HCT116 (cell line): Measurements from ENCODE around the gene SEPHS1.
"Not testable (repeated sequence)": the region's sequence is repeated elsewhere in the genome, so short reads cannot be mapped to it uniquely, and the experiment has no call there.

Experiments used
- CTCF ChIP-seq, 3 experiments: fragments of 200-600 bp in 1 of 3; sonication (generic) in 1 of 3; IDR thresholded peaks in 2 of 3; conservative IDR thresholded peaks in 1 of 3; 2 replicates each; pipeline ENCODE4 v1.5.1; 2012 to 2017; ENCODE audit warnings: low read depth in 2 of 3, low read length in 2 of 3, antibody characterized with exemption in 1 of 3, borderline replicate concordance in 1 of 3, control low read depth in 1 of 3, mild to moderate bottlenecking in 1 of 3, mixed read lengths in 1 of 3, mixed run types in 1 of 3, moderate library complexity in 1 of 3; ENCODE audit not compliant: insufficient read depth in 1 of 3
- ELF1 ChIP-seq: IDR thresholded peaks from 2 replicates; pipeline ENCODE4 v1.6.1; 2012; ENCODE audit warnings: low read depth, borderline replicate concordance
- EZH2 ChIP-seq: fragments of 200-600 bp; sonication (generic); IDR thresholded peaks from 2 replicates; pipeline ENCODE4 v1.6.1; 2017; ENCODE audit warnings: antibody characterized with exemption, mixed run types
- MAX ChIP-seq: IDR thresholded peaks from 2 replicates; pipeline ENCODE4 v1.6.1; 2012
- TCF7L2 ChIP-seq: IDR thresholded peaks from 2 replicates; pipeline ENCODE4 v1.7.0; 2011; ENCODE audit warnings: borderline replicate concordance, inconsistent platforms; ENCODE audit not compliant: insufficient read depth, insufficient read length; ENCODE audit errors: extremely low read depth
- YY1 ChIP-seq: IDR thresholded peaks from 2 replicates; pipeline ENCODE4 v1.6.1; 2011; ENCODE audit warnings: low read length, low read depth, moderate library complexity, mild to moderate bottlenecking; ENCODE audit not compliant: insufficient replicate concordance; ENCODE audit errors: extremely low read depth
- ZNF274 ChIP-seq: fragments of 200-500 bp; sonication (Bioruptor generic); IDR thresholded peaks from 2 replicates; pipeline ENCODE4 v1.6.1; 2014; ENCODE audit warnings: mild to moderate bottlenecking, low read depth, low read length, inconsistent platforms

- not testable (repeated sequence) for TF ChIP-seq CTCF (IDR thresholded peaks at IDR 0.05 in 2 of 3, conservative IDR thresholded peaks at IDR 0.05 in 1 of 3; ENCODE audit: borderline replicate concordance in 1 of 3, insufficient read depth in 1 of 3, low read depth in 2 of 3, low read length in 2 of 3); ELF1; YY1; MAX; EZH2; ZNF274; TCF7L2
Observed at GRCh38 chr10:13282348-13282747, 65.7 kb downstream of the SEPHS1 start.
